Measurements from ENCODE around the gene MED7.
"Not testable (repeated sequence)": the region's sequence is repeated elsewhere in the genome, so short reads cannot be mapped to it uniquely, and the experiment has no call there.

DNA sequence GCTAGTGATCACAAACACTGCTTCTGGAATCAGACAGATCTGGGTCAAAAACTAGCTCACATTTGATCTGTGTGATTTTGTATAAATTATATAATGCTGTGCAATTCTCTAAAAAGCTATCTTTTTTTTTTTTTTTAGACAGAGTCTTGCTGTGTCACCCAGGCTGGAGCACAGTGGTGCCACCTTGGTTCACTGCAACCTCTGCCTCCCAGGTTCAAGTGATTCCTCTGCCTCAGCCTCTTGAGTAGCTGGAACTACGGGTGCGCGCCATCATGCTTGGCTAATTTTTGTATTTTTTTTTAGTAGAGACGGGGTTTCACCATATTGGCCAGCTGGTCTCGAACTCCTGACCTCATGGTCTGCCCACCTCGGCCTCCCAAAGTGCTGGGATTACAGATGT is 42.5 kb upstream of the MED7 start:
- not testable (repeated sequence) for TF ChIP-seq EZH2 (IDR thresholded peaks at IDR 0.05; ENCODE audit: borderline replicate concordance, insufficient read depth, low read depth, low read length, poor library complexity, severe bottlenecking)
- TF ChIP-seq, protein P1, sequence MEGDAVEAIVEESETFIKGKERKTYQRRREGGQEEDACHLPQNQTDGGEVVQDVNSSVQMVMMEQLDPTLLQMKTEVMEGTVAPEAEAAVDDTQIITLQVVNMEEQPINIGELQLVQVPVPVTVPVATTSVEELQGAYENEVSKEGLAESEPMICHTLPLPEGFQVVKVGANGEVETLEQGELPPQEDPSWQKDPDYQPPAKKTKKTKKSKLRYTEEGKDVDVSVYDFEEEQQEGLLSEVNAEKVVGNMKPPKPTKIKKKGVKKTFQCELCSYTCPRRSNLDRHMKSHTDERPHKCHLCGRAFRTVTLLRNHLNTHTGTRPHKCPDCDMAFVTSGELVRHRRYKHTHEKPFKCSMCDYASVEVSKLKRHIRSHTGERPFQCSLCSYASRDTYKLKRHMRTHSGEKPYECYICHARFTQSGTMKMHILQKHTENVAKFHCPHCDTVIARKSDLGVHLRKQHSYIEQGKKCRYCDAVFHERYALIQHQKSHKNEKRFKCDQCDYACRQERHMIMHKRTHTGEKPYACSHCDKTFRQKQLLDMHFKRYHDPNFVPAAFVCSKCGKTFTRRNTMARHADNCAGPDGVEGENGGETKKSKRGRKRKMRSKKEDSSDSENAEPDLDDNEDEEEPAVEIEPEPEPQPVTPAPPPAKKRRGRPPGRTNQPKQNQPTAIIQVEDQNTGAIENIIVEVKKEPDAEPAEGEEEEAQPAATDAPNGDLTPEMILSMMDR (IDR thresholded peaks at IDR 0.05): not testable (repeated sequence)
